ENCODE data around the gene EXOC4.

- TF ChIP-seq POLR2A (IDR thresholded peaks at IDR 0.05) = no peak
- no peak for TF ChIP-seq CTCF (IDR thresholded peaks at IDR 0.05)
Measured at GRCh38 chr7:133477791-133478190, 224.9 kb downstream of the EXOC4 start.
